Endometrium (tissue), 2 donors: Measurements from ENCODE around the gene ATG12.

ENCODE experiments used
- FAIRE-seq: peaks from 2 replicates; lab custom pipeline; 2012; peaks lifted over from hg19 to GRCh38; lab: Jason Lieb, UNC
- donor health status: control.
- donor health status: control.

Gene ATG12

DNA sequence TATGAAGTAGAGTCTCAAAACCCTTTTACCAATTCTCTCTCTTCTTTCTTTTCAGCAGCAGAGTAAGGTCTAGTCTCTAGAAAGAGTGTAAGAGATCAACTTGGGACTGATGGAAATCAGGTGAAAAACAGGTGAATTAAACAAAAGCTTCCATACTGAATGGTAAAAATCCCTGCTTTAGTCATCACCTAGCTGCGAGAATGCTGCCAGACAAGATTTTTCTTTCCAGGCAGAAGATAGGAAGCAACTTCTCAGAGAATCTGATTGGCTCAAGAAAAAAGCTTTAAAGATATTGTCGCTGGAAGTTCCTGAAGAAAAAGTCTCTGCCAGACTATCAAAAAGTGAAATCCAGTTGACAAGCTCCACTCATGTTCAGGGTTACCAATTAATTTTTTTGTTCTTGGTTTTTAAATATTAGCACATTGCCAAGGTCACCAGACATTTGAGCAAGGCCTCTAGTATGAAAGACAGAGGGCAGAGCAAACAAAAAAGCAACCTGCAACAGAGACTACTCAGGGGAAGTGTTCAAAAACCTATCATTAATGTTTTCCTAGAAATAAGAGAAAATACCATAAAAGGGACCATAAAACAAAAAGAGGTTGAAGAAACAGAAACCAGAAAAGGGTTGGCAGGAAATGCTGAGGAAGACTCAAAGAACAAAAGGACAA is 34.2 kb downstream of the ATG12 start:
- FAIRE-seq = no peak

DNA sequence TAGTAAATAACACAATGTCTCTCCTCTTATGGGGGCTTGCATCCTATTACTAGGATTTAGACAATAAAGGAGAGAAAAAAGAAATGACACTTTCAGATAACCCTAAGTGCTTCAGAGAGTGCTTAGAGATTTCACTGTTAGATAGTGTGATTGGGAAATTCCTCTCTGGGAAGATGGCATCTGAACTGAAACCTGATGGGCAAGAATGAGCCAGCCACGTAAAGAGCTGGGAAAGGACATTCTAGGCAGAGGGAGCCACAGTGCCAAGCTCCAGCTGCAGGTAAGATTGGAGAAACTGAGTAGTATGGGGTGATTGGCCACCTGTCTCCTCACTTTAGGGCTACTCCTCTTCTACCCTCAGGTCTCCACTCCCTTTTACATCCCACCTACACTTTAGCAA is 39.4 kb downstream of the ATG12 start:
- no peak for FAIRE-seq

DNA sequence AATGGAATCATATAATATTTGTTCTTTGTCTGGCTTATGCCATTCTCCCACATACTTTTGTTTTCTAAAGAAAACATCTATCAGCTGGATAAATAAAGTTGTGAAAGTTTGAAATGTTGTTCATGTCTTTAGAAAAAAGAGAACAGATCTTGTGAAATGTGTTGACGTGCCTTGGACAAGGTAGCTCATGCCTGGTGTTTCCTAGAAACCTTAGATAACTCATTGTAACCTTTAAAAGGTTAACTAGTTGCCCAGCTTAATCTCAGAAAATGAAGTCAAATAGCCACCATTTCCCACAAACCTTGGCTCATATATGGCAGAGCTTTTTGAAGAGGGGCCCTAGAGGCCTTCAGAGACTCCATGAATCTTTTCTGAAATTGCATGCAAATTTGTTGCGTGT is 40.2 kb downstream of the ATG12 start:
- no peak for FAIRE-seq

DNA sequence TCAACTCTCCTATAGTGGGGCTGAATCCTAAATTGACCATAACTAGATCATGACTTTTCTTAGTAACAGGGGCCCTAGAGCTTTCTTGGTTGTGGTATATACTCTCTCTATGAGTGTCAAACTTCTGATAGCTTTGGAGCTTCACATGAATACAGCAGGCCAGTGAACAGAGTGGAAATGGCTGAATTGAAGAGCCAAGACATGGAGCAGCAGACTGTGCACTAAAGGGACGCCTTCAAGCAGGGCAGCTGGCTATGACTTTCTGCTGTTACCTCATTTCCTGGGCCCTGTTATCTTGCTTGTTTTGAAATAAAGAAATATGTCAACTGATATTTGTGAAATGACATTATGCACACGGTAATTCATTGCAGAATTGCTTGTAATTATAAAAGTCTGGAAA is 41.3 kb downstream of the ATG12 start:
- no peak for FAIRE-seq

DNA sequence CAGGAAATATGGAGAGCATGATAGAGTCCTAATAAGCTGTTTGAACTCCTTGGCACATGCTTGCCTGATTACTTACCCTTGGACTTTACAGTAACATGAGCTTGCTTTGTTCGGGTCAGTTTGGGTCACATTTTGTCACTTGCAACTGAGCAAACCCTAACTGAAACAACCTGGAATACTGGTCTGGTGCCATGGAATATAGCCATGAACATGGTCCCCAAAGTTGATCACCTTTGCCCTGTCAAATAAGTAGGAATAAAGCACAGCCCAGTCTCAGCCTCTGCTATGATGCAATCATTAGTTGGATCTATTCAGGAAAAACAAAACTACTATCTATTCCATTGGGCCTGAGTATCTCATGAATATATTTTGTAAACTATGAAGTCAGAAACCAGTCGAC is 43.1 kb downstream of the ATG12 start:
- FAIRE-seq = no peak

DNA sequence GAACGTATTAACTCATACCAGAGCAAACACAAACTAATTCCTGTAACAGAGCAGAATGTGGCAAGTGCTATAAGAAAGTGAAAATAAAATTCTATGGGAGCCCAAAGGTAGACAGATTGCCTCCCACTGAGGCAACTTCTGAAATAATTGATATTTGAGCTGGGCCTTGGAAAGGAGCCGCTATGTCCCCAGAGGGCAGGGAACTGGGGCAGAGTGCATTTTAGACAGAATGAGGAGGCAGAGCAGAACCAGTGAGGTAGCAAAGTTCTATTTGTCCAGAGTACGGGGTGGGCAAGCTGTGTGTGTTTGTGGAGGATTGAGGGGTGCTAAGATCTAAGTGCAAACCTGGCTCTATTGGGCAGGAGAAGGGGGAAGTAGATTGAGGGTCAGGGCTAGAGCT is 44.7 kb downstream of the ATG12 start:
- FAIRE-seq = no peak

DNA sequence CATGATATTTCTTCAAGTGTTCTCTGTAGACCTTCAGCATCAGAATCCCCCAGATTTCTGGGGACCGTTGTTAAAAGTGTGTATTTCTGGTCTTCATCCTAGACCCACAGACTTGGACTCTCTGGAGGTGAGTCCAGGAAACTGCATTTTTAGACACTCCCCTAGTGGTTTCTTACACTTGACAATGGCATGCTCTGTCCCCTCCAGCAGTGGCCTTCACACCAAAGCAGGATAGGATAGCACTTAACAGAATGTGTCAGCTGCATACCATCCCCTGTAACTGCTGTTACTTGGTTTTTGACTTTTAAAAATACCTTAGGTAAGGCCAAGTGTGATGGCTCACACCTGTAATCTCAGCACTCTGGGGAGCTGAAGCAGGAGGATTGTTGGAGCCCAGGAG is 45.7 kb downstream of the ATG12 start:
- FAIRE-seq = no peak

DNA sequence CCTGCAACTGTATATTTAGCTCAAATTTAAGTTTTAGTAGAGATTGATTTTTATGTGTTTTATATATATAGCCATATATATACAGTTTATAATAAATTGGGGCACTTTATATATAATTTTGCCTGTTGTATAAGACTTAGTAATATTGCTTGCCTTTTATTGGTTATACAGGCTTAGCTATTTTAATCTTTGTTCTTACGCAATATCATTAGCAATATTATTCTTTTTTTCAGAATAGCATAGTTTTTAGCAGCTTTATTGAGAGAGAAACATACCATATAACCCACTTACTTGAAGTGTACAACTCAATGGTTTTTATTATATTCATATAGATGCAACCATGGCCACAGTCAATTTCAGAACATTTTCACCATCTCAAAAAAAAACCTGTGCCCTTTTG is 52.9 kb downstream of the ATG12 start:
- no peak for FAIRE-seq

DNA sequence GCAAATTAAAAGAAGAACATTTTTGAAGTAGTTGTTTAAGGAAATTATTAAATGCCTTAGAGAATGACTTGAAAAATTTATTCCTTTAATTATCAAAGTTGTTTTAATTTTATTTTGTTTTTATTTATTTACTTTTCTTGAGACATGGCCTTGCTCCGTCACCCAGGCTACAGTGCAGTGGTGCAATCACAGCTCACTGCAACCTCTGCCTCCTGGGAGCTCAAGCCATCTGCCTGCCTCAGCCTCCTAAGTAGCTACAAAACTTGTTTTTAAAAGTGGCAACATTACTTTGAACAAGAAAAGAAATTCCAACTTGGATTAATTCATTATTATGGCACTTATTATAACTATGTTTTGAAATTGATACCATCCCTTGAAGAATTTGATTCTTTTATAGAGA is 53.9 kb downstream of the ATG12 start:
- FAIRE-seq = no peak

DNA sequence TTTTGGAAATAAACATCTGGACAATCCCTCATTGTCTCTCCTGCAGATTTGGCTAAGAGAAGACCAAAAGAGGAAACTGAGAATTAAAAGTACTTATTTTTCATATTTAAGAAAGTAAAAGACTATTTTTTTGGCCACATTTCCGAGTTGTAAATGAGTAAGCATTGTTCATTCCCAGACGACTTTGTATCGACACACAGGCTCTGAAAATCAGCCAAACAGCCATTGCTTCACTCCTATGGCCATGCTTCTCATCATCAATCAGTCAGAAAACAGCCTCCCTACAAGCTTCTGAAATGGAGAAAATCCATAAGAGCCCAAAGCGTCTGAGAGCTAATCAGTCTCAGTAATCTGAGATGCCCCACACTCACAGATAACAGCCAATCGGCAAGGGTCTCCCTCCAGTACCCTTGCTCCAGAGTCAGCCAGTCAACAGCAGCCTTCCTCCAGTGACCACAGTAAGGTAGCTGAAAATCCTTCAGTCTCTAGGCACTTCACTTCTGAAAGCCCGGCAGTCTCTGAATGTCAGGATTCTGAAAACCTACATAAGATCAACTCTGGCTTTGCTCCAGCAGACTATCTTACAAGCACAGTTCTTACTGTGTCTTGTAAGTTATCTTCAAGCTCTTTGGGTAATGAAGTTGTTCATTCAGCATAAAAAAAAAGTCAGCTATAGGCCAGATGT is 55.8 kb downstream of the ATG12 start:
- FAIRE-seq = no peak

DNA sequence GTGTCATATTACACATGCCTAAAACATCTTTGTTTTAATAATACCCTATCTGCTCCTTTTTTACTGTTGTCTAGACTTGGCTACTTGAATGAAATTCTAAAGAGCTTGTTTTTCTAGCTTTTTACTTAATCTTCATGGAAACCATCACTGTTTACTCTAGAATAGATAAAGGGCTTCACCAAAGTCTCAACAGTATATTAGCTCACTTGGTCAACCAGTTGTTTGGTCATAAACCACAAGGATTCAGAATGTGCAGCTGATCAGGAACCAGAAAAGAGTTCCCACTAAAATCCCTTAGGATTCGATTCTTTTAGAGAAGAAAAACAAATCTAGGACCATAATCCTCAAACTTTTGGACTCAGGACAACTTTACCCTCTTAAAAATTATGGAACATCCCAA is 62.9 kb downstream of the ATG12 start:
- no peak for FAIRE-seq
